Epithelial cell of proximal tubule (primary cell): Measurements from ENCODE around the gene CIT. TPM values are rescaled to one million over a fixed set of nuclear protein-coding genes. Genes with fewer than 3 reads are reported as not detected.

Experiments used
- DNase-seq: peaks from one replicate; pipeline ENCODE4 v3.0.0-alpha.2; 2011; ENCODE audit warnings: low read depth
- H3K4me3 ChIP-seq: 2 replicates; pipeline ENCODE4 v1.5.1; 2011; ENCODE audit warnings: low read depth, mild to moderate bottlenecking, low read length
- total RNA-seq: library from RNA; depleted of rRNA; stranded (reverse); fragments of >200 nt; gene quantifications from 2 replicates; pipeline ENCODE4 v1.2.3, GENCODE V29; 2015
- TF ChIP-seq, protein P1 (sequence below): conservative IDR thresholded peaks from 2 replicates; pipeline ENCODE4 v1.5.1; 2012; ENCODE audit warnings: low read depth, mild to moderate bottlenecking, low read length

Gene CIT
- total RNA-seq, 1 donor from 2014 or later, result 26.5 TPM

DNA sequence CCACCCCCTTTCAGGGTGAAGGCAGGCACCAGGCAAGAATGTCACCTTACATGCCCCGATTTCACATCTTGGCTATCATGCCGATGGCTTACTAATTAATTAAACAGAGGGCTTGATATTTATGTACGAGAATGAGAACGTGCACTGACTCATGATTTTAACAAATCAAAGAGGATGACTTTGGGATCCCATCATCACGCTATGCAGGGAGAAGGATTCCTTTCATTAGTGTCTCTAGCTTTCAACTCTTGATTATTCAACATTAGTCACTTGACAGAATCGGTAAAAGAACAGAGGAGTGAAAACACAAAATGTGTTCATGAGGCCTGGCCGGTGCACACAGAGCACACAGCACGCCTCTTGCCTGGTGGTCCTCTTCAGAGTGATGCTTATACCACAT lies 128.6 kb downstream of the CIT start:
- TF ChIP-seq, protein P1, sequence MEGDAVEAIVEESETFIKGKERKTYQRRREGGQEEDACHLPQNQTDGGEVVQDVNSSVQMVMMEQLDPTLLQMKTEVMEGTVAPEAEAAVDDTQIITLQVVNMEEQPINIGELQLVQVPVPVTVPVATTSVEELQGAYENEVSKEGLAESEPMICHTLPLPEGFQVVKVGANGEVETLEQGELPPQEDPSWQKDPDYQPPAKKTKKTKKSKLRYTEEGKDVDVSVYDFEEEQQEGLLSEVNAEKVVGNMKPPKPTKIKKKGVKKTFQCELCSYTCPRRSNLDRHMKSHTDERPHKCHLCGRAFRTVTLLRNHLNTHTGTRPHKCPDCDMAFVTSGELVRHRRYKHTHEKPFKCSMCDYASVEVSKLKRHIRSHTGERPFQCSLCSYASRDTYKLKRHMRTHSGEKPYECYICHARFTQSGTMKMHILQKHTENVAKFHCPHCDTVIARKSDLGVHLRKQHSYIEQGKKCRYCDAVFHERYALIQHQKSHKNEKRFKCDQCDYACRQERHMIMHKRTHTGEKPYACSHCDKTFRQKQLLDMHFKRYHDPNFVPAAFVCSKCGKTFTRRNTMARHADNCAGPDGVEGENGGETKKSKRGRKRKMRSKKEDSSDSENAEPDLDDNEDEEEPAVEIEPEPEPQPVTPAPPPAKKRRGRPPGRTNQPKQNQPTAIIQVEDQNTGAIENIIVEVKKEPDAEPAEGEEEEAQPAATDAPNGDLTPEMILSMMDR, result no peak
- H3K4me3 ChIP-seq, result no peak overlapping the region
- DNase-seq, result peak; percentile 69

DNA sequence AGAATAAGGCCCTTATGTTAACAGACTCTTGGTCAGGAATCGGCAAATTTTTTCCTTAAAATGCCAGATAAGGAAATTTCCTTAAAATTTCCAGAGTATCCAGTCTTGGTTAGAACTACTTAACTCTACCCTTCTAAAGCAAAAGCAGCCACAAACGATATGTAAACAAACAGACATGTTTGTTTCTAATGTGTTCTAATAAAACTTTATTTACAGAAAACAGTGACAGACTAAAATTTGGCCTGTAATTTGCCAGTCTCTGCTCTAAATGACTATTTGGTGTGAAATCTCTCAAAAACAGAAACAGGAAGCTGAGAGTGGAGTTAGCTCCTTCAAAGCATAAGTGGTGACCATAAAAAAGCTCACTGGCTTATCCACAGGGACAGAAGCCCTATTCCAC lies 131.0 kb downstream of the CIT start:
- no peak for DNase-seq
- TF ChIP-seq, protein P1, result no peak
- no peak overlapping the region for H3K4me3 ChIP-seq

DNA sequence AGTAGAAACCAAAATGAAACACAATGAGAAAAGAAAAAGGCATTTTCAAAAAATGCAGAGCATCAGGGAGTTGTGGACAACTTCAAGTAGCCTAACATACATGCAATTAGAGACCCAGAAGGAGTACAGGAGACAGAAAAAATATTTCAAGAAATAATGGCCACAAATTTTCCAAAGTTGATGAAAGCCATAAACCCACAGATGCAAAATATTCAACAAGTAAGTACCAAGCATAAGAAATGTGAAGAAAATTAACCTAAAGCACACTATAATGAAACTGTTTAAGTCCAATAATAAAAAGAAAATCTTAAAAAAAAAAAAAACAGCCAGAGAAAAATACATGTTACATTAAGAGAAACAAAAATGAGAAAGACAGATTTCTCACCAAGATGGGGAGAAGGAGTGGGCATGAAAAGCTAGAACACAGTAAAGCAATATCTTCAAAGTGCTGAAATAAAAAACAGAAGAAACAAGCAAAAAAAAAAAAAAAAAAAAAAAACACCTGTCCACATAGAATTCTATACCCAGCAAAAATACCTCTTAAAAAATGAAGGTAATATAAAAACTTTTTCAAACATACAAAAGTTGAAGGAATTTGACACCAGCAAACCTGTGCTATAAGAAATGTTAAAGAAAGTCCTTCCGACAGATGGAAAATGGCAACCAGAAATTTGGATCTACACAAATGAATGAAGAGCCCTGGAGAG lies 132.1 kb downstream of the CIT start:
- TF ChIP-seq, protein P1, result no peak
- no peak for DNase-seq
- H3K4me3 ChIP-seq, result no peak overlapping the region

DNA sequence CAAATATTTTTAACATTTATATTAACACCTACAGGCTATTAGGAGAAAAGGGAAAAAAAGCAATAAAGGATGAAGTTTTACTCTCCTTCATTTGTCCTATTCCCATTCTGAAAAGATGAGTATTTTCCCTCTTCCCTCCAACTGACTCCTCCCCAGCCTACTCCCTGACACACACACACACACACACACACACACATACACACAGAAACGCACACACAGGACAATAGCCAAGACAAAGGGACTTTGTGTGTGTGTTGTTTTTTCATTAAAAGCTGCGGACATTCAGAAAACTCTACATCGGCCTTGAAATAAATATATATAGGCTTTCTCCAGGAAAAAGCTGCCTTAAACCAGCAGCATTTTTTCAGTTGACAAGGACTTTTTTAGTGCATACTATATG lies 134.4 kb downstream of the CIT start:
- H3K4me3 ChIP-seq, result no peak overlapping the region
- DNase-seq, result no peak
- TF ChIP-seq, protein P1, result no peak

DNA sequence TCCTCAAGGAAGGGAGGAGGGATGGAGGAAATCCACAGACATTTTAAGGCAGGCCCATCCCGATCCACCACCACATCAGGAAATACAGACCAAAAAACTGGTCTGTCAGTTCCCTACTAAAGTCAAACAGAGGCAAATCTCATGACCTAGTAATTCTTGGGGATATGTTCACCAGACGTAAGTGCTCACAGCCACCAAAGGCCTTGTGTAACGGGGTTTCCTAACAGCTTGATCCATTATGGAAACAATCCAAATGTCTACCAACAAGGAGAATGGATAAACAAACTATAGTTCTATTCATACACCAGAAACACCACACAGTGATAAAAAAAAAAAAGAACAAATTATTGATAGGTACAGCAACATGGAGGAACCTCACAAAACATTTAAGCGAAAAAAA lies 136.3 kb downstream of the CIT start:
- TF ChIP-seq, protein P1, result no peak
- no peak for DNase-seq
- no peak overlapping the region for H3K4me3 ChIP-seq

DNA sequence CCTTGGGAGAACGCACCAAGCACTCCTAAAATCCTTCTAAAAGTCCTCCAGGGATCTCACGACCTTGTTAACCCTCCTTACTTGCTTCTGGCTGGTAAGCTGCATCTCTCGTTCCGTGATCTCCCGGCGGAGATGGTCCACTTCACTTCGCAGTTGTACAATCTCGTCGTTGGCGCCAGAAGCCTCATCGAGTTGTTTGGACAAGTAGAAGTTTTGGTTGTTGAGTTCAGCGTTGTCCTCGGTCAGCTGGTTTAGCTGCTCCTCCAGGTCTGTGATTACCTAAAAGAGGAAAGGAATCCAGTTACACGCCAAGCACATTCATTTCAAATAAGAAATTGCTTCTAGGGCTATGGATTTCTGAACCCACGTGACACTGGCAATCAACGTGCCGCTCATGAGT lies 142.0 kb downstream of the CIT start:
- DNase-seq, result no peak
- TF ChIP-seq, protein P1, result no peak

DNA sequence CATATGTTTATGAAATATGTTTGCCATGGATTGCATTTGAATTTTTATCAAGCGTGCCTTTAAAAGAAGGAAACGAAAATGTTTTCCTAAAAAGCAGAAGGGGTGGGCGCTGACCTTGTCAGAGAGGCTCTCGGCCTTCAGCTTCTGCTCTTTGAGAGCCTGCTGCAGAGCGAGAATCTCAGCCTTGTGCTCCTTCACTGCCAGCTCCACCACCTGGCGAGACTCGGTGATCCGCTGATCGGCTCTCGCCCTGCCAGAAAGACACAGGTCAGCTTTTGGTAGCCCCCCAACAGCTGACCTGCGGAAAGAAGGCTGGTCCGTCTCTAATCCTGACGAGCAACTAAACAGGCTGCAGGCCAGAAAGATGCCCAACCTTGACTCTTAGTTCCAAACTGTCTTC lies 146.7 kb downstream of the CIT start:
- TF ChIP-seq, protein P1, result no peak
- H3K4me3 ChIP-seq, result no peak overlapping the region
- no peak for DNase-seq

More for the DNA sequence above, 142.0 kb downstream of the CIT start:
- no peak overlapping the region for H3K4me3 ChIP-seq
